Endothelial cell of hepatic sinusoid (primary cell): ENCODE data around the gene CISH.

Experiments
- in situ Hi-C: cut with HindIII; loops from 2 replicates; pipeline ENCODE4 v1.10.0; 2017; ENCODE audit warnings: low sequenced_read_pairs

Gene CISH

GRCh38 chr3:50616003-50616769, 4.6 kb upstream of the CISH start:
- in situ Hi-C loops, result loop anchor here (5.0 to 25.0 kb wide), 2 partner anchors 79 to 1046 kb away; partner anchors contain the start of gene TEX264

- in situ Hi-C loops, result loop anchor here (5.0 to 25.0 kb wide), 2 partner anchors 78 to 1047 kb away; partner anchors contain the start of gene TEX264
Measured at GRCh38 chr3:50615190-50615589, 3.6 kb upstream of the CISH start.

GRCh38 chr3:50612970-50613846, 1.6 kb upstream of the CISH start:
- in situ Hi-C loops, result loop anchor here (25.0 kb wide), 1 partner anchor 1049 kb away; the partner anchor contains the start of gene TEX264

DNA sequence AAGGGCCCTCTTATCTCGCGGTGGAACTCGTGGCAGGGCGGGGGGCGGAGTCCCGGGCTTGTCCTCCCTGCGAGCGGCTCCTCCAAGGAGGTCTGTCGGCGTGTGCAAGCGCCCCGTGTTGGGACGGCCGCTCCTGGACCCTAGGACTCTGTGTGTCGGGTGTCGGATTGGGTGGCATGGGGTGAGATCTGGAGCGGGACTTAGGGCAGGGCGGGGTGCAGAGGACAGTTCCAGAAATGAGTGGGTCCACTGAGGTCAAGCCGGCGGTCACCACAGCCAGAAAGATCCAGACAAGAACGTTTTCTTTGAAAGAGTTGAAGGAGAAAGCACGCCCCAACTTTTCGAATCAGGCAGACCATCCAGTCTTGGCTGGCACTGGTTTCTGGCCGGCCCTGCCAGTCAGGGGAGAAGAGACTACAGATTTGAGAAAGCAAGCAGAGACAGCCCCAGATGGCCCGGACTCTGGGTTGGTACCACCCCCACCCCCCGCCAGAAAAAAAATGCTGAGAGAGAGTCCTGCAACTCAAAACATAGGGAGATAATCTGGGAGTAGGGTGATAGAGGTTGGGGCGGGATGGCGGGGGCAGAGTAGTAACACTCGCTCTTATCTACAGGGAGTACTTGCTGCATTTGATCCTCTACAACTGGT, 784 bp upstream of the CISH start:
- in situ Hi-C loops, result loop anchor here (25.0 kb wide), 1 partner anchor 1050 kb away; the partner anchor contains the start of gene TEX264

DNA sequence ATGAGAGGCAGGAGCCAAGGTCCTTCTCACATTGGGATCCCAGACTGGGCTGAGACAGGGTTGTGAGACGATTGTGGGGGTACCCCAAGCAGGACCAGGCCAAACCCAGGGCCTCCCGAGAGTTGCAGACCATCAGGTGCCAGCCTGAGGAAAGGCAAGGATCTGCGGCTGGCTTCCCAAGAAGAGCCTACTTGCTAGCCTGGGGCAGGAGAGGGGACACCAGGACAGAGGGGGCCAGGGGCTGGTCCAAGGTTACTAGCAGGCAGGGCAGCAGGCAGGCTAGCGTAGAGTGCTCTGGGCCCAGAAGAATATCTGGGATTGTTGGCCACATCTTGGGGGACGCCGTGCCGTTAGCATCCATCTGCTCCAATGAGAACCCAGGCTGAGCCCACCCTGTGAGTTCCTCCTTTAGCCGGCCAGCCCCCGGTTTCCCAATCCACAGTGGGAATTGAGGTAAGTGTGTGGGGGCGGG, 546 bp downstream of the CISH start:
- in situ Hi-C loops, result loop anchor here (25.0 kb wide), 1 partner anchor 1051 kb away; the partner anchor contains the start of gene TEX264

DNA sequence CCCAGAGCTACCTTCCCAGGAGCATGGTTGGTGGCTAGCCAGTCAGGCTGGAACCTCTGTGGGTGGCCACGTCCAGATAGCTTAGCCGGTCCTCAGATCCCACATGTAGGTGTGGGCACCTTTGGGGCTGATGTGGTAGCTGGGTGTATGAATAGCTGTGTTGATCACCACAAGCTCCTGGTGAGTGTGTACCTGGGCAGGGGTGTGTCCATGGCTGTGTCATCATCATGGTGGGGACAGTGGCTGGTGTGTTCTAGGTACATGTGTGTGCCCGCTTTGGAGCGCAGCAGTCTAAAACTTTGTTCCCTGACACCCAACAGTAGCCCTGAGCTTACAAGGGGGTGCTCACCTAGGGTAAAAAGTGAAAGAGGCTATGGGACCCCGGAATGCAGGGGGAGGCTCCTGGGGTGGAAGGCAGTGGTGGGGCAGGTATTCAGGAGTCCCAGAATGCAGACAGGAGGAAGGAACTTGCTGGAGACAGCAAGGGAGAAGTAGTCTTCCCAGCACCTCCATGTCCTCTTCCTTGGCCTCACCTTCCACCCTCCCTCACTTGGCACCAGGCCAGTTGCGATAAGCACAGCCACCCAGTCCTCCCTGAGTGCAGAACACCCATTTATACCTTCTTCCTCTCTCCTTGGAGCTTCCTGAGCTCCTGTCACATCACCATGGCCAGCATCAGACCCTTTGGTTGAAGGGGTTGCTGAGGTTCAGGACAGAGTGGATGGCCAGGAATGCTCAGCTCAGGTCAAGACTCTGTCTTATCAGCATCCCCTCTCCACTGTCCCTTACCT, 1.2 kb downstream of the CISH start:
- in situ Hi-C loops, result loop anchor here (25.0 kb wide), 1 partner anchor 1052 kb away; the partner anchor contains the start of gene TEX264

- in situ Hi-C loops, result loop anchor here (5.0 to 25.0 kb wide), 3 partner anchors 182 to 1053 kb away; partner anchors contain the start of genes RBM15B and TEX264
Measured at GRCh38 chr3:50609763-50610085, 1.9 kb downstream of the CISH start.

DNA sequence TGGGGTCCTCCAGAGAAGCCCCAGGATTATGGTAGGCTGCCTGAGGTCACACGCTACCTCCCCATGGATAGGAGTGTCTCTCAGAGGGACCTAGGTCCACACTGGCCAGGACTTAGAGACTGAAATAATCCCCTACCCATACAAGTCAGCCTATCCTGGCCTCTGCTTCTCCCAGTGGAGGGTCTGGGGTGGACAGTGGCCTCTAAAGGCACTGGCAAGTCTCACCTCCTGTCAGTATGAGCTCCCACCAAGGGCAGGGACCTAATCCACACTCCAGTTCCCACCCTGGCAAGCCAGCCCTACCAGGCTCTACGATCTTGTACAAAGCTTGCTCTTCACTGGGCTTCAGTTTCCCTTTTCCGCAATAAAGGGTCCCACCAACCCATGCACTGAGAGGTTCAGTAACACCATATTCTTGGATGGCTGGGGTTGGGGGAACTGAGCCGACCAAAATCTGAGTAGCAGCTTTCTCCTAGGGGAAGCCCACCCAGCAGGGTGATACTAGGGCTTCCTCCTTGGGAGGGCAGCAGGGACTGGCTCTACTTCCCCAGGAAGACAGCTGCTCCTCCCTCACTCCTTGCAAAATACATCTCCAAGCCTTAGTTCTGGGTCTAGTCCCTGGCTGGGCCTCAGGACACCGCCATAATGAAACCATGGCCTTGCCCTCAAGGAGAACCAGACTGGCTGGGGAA, 2.4 kb downstream of the CISH start:
- in situ Hi-C loops, result loop anchor here (5.0 to 25.0 kb wide), 3 partner anchors 182 to 1053 kb away; partner anchors contain the start of genes RBM15B and TEX264

DNA sequence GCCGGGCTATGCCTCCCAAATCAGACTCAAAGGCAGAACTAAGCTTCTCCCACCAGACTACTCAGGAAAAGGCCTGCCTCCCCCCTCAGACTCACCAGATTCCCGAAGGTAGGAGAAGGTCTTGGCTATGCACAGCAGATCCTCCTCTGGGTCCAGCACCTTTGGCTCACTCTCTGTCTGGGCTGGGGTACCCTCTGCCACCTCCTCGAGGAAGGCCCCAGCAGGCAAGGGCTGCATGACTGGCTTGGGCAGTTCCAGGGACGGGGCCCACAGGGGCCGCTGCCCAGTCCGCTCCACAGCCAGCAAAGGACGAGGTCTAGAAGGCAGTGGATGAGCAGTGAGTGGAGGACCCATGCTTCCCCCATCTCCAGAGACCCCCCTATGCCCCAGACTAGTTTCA, 3.3 kb downstream of the CISH start:
- in situ Hi-C loops, result loop anchor here (5.0 to 25.0 kb wide), 3 partner anchors 181 to 1054 kb away; partner anchors contain the start of genes RBM15B and TEX264

DNA sequence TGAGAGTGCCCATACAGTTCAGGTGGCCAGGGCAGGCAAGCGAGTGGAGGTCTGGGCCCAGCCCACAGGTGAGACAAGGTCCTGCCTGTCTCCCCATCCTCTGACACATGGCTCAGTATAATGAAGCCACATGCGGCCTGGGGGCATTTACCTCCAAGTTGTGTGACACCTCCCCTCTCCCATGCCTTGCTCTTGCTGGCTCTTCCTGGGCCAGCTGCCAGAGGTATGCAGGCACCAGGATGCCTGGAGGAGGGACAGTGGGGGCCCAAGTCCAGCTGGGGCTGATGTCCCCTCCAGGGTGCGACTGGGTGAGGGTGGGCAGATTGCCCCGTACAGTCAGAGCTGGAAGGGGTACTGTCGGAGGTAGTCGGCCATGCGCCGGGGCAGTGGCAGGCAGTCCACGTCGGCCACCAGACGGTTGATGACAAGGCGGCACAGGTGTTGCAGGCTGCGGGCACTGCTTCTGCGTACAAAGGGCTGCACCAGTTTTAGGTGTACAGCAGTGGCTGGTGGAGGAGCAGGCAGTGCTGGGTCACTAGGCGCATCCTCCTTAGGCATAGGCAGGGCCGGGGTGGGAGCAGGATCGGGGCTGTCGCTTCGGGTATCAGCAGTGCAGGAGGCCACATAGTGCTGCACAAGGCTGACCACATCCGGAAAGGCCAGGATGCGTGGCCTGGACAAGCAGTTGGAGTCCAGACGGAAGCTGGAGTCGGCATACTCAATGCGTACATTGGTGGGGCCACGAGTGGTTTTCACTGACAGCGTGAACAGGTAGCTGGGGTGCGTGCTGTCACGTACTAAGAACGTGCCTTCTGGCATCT, 4.1 kb downstream of the CISH start:
- in situ Hi-C loops, result loop anchor here (5.0 to 25.0 kb wide), 3 partner anchors 180 to 1055 kb away; partner anchors contain the start of genes RBM15B and TEX264

DNA sequence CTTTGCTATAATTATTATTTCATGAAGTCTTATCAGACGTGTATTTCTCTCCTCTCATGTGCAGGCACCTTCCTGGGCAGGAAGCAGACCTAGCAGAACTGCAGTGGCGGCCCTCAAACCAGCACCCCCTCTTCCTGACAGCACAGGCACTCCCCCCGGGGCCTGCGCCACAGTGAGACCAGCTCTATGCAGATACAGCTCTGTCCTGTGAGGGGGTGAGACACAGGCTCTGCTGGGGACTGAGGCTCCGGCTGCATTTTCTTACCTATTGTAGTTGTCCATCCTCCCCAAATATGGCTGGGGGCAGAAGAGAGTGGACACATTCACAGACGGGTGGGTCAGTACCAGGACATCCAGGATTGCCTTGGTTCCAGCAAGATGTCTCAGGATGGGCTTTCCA, 5.0 kb downstream of the CISH start:
- in situ Hi-C loops, result loop anchor here (5.0 to 25.0 kb wide), 3 partner anchors 179 to 1056 kb away; partner anchors contain the start of genes RBM15B and TEX264

- in situ Hi-C loops, result loop anchor here (5.0 to 25.0 kb wide), 3 partner anchors 179 to 1056 kb away; partner anchors contain the start of genes RBM15B and TEX264
Measured at GRCh38 chr3:50605901-50606326, 5.7 kb downstream of the CISH start.

- in situ Hi-C loops, result loop anchor here (5.0 to 25.0 kb wide), 3 partner anchors 178 to 1057 kb away; partner anchors contain the start of genes RBM15B and TEX264
Measured at GRCh38 chr3:50604628-50605588, 6.7 kb downstream of the CISH start.

DNA sequence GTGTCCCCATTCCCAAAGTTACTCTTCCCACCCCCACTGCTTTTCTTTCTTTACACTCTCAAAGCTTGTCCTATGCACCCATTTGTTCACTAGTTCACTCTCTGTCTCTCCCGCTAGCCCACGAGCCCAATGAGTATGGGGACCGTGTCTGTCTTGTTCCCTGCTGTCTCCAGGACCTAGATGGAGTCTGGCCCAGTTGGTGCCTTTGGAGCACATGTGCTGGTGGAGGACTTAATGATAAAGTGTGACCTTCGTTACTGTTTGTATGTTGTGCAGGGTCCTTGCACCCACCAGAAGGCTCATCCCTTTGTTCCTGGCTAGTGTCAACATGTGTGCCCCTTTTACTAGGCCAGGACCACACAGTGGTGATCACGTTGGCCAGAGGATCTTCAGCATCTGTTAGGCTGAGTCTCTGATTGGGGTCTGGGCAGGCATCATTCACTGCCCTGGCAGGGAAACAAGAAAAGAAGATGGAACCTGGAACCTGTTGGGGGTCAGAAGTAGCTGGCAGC, 7.4 kb downstream of the CISH start:
- in situ Hi-C loops, result loop anchor here (25.0 kb wide), 1 partner anchor 1058 kb away; the partner anchor contains the start of gene TEX264

DNA sequence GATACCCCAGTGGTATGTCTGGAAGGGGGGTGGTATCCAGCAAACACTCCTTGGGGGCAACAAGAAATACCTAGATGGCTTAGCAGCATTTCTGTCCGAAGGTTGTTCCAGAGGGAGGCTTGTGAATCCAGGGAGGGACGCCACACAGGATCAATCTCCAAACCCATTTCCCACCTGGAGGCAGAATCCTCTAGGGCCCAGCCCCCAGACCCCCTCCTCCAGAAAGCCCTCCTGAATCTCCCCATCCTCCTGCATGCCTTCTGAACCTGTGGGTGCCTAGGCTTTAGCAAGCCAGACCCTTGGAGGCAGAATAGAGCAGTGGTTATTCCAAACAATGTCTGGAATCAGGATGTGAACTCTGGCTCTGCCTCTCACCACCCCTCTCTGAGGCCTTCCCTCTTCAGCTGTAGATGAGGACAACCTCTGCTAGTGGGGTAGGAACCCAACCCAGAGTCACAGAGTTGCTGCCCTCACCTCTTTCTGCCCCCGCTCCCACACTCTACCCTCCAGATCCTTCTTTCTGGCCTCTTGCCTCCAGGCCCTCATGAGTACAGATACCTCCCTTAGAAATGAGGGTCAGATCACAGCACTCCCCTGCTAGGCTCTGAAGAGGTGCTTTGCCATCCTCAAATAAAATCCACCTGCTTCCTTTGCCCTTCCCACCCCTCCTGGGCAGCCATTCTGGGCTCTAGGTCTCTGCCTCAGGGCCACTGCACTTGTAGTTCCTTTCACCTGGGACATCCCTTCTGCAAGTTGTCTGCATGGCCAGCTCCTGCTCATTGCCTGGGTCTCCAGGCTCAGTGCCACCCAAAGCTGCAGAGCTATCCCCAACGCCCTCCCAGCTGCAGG, 8.1 kb downstream of the CISH start:
- in situ Hi-C loops, result loop anchor here (25.0 kb wide), 1 partner anchor 1059 kb away; the partner anchor contains the start of gene TEX264
